ENCODE measurements around the gene CLTCL1. TPM values are rescaled to one million over a fixed set of nuclear protein-coding genes. Genes with fewer than 3 reads are reported as not detected.

Gene CLTCL1
- total and polyA plus RNA-seq, 9 of the 15 experiments (the other 6 are each of a cell fraction or from before 2014, with no cell fraction given): 1.1 to 11.7 (median 5.0) TPM

DNA sequence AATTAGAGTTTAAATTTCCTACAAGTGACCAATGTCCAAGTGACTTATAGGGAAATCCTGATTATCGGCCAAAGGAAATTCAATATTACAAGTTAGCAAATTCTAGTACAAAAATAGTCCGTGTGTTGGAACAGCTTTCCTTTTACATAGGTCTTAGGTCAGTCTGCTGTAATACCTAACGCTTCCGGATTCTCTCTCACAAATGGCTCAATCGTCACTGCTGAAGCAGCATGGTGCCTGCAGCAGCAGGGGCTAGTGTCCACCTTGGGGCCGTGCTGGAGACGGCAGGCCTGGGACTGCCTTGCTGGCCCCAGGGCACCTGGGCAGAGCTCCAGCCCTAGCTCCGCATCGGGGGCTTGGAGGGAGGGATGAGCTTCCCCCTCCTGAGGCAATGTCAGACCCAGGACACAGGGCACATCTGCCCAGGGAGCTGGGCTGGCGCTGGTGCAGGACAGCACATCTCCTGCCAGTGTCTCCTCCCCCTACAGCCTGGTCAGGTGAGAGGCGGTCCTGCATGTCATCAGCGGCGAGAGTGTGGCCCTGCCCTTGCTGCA, 39.4 kb upstream of the CLTCL1 start (continued):
- TF ChIP-seq, protein P1, sequence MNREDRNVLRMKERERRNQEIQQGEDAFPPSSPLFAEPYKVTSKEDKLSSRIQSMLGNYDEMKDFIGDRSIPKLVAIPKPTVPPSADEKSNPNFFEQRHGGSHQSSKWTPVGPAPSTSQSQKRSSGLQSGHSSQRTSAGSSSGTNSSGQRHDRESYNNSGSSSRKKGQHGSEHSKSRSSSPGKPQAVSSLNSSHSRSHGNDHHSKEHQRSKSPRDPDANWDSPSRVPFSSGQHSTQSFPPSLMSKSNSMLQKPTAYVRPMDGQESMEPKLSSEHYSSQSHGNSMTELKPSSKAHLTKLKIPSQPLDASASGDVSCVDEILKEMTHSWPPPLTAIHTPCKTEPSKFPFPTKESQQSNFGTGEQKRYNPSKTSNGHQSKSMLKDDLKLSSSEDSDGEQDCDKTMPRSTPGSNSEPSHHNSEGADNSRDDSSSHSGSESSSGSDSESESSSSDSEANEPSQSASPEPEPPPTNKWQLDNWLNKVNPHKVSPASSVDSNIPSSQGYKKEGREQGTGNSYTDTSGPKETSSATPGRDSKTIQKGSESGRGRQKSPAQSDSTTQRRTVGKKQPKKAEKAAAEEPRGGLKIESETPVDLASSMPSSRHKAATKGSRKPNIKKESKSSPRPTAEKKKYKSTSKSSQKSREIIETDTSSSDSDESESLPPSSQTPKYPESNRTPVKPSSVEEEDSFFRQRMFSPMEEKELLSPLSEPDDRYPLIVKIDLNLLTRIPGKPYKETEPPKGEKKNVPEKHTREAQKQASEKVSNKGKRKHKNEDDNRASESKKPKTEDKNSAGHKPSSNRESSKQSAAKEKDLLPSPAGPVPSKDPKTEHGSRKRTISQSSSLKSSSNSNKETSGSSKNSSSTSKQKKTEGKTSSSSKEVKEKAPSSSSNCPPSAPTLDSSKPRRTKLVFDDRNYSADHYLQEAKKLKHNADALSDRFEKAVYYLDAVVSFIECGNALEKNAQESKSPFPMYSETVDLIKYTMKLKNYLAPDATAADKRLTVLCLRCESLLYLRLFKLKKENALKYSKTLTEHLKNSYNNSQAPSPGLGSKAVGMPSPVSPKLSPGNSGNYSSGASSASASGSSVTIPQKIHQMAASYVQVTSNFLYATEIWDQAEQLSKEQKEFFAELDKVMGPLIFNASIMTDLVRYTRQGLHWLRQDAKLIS (CRISPR knock-in tag; IDR thresholded peaks at IDR 0.05): no peak
- no peak for TF ChIP-seq CBX5 (IDR thresholded peaks at IDR 0.05; ENCODE audit: borderline replicate concordance, low read depth)
- TF ChIP-seq CBX3 (IDR thresholded peaks at IDR 0.05; ENCODE audit: borderline replicate concordance in 1 of 2, low read length in 2 of 2): peak in 1 of 2 experiments; percentile 94; a peak in 1 of 3 replicates
- TF ChIP-seq SUPT5H (IDR thresholded peaks at IDR 0.05): peak; percentile 27; the same call in 1 of the 2 replicates
- no peak for TF ChIP-seq TFAP4 (CRISPR knock-in tag; IDR thresholded peaks at IDR 0.05; ENCODE audit: borderline replicate concordance)
- no peak for TF ChIP-seq ZBTB40 (IDR thresholded peaks at IDR 0.05)
- TF ChIP-seq ZBTB40 (CRISPR knock-in tag; IDR thresholded peaks at IDR 0.05): no peak
- TF ChIP-seq POLR2G (IDR thresholded peaks at IDR 0.05; ENCODE audit: low read depth, low read length): peak; percentile 61
- no peak for TF ChIP-seq TOE1 (IDR thresholded peaks at IDR 0.05; ENCODE audit: borderline replicate concordance)
- TF ChIP-seq TOE1 (CRISPR knock-in tag; IDR thresholded peaks at IDR 0.05; ENCODE audit: borderline replicate concordance, low read depth): no peak
- no peak for TF ChIP-seq ELF1 (tag; IDR thresholded peaks at IDR 0.05)
- no peak for TF ChIP-seq NRF1 (conservative IDR thresholded peaks at IDR 0.05 in 1 of 2, IDR thresholded peaks at IDR 0.05 in 1 of 2)
- peak; percentile 8 for TF ChIP-seq SP2 (IDR thresholded peaks at IDR 0.05; ENCODE audit: extremely low read depth, low read depth, low read length, poor library complexity, severe bottlenecking)
- no peak for TF ChIP-seq CHD4 (IDR thresholded peaks at IDR 0.05; ENCODE audit: insufficient read depth, insufficient replicate concordance, low read depth, low read length, poor library complexity, severe bottlenecking)
